Measurements from ENCODE around the gene KCNH5.

KCNH5 gene

DNA sequence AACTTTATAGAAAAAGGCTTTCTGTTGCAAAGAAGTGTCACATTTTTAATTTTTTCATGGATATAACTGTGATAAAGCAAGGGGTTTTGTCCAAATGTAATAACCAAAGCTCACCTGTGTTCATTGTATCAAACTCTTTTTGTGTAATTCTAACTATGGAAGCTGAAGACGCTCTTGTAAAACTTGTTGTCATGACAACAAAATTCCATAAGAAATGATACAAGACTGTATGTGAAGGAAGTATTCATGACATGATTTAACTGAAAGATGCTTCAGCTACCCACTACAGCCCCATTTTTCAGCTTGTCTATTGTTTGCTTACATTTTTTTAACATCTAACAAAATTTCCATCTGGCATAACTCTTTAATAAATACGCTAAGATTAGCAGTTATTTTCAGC, 360.9 kb downstream of the KCNH5 start:
- H3K36me3 ChIP-seq, result no peaks in the 10 kb centered on the region
- H3K27ac ChIP-seq, result no peak overlapping the region
- no peak overlapping the region for H3K4me3 ChIP-seq
- H3K27me3 ChIP-seq, result no peaks in the 10 kb centered on the region
- intact Hi-C loops (cut with DNase I; ENCODE audit: low total_unique reads), result no loop called here
- TF ChIP-seq, protein P1, sequence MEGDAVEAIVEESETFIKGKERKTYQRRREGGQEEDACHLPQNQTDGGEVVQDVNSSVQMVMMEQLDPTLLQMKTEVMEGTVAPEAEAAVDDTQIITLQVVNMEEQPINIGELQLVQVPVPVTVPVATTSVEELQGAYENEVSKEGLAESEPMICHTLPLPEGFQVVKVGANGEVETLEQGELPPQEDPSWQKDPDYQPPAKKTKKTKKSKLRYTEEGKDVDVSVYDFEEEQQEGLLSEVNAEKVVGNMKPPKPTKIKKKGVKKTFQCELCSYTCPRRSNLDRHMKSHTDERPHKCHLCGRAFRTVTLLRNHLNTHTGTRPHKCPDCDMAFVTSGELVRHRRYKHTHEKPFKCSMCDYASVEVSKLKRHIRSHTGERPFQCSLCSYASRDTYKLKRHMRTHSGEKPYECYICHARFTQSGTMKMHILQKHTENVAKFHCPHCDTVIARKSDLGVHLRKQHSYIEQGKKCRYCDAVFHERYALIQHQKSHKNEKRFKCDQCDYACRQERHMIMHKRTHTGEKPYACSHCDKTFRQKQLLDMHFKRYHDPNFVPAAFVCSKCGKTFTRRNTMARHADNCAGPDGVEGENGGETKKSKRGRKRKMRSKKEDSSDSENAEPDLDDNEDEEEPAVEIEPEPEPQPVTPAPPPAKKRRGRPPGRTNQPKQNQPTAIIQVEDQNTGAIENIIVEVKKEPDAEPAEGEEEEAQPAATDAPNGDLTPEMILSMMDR (IDR thresholded peaks at IDR 0.05), result no peak
- H3K4me1 ChIP-seq, result no peaks in the 10 kb centered on the region
- H3K9me3 ChIP-seq, result no peaks in the 10 kb centered on the region
- DNase-seq, result no peak

DNA sequence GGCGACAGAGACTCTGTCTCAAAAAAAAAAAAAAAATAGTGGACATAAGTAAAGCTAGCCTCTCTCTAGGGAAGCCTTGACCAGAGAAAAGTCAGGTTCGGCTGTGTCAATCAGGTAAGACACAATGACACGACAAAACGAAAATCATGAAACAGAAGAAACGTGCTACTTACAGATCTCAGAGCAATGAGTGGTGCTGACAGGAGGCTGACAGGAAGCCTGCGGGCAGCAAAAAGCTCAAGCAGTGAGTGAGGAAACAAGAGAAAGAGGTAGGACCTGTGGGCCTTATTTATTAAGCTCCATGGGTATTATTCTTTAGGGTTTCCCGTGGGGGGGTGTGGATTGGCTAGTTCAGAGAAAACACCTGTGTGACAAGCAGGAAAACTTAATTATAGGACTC, 363.1 kb downstream of the KCNH5 start:
- TF ChIP-seq, protein P1 (IDR thresholded peaks at IDR 0.05), result no peak
- intact Hi-C loops (cut with DNase I; ENCODE audit: low total_unique reads), result no loop called here
- no peak for DNase-seq
- H3K4me1 ChIP-seq, result no peaks in the 10 kb centered on the region
- no peaks in the 10 kb centered on the region for H3K9me3 ChIP-seq
- no peak overlapping the region for H3K4me3 ChIP-seq
- no peaks in the 10 kb centered on the region for H3K27me3 ChIP-seq
- H3K27ac ChIP-seq, result no peak overlapping the region
- no peaks in the 10 kb centered on the region for H3K36me3 ChIP-seq

DNA sequence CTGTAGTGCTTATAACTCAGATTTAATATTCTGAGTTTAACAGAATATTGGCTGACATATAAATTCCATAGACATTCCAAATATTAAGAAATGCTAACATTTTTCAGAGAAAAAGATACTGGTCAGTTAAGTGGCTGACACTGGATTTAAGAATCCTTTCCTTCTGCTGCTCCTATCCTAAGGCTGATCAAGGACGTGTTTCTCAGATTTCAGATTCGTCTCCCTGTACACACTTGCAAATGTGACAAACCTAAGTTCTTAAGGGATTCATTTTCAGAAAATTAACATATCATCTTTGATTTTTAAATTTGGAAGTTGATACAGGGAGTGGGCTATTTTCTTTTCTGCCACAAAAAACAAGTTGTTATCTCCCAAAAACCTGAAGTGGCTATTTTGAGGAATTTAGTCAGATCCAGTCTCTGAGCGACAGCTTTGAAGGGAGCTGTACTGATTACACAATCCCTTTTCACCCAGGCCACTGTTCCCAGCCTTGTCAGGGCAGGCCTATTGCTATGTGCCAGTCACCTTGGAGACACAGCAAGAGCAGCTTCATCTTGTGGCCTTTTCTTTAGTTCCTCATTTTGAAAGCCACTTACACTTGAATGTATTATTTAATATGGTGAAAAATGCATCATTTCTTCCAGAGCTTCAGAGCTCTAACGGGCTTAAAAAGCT, 370.6 kb downstream of the KCNH5 start:
- no peaks in the 10 kb centered on the region for H3K36me3 ChIP-seq
- H3K27me3 ChIP-seq, result no peaks in the 10 kb centered on the region
- TF ChIP-seq, protein P1 (IDR thresholded peaks at IDR 0.05), result no peak
- DNase-seq, result no peak
- intact Hi-C loops (cut with DNase I; ENCODE audit: low total_unique reads), result no loop called here
- H3K4me1 ChIP-seq, result no peaks in the 10 kb centered on the region
- H3K9me3 ChIP-seq, result no peaks in the 10 kb centered on the region
- no peak overlapping the region for H3K27ac ChIP-seq
- H3K4me3 ChIP-seq, result no peak overlapping the region

DNA sequence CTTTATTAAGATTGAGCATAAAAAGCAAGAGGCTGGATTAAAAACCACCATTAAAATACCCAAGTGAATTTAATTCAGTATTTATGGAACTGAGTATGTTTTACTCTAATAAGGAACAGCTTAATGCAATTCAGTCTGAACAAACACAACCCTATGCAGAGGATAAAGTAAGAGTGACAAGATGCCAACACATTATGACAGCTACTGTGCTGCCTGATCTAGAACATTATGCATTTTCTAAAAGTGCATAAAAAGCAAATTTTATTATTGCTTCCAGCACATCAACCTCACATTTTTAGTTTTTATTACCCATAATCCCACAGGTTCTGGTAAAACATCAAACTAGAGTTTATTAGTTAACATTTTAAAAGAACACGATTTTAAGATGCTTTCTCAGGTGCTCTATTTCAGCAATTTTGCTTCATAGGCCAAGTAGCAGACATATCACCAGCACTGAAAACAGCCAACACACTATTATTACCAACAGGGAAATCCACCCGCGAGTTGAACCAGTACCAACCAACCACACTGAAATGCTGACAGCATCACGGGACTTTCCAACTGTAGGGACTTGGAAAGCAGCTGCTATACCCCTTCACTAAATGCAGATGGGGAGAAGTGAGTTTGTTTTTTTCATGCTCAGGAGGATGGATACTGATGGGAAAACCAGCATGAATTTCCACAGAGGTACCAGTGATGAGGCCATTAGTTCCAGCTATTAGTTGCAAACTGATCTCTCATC, 372.1 kb downstream of the KCNH5 start:
- TF ChIP-seq, protein P1 (IDR thresholded peaks at IDR 0.05), result no peak
- intact Hi-C loops (cut with DNase I; ENCODE audit: low total_unique reads), result no loop called here
- no peak for DNase-seq
- no peaks in the 10 kb centered on the region for H3K36me3 ChIP-seq
- H3K9me3 ChIP-seq, result no peaks in the 10 kb centered on the region
- no peak overlapping the region for H3K27ac ChIP-seq
- no peak overlapping the region for H3K4me3 ChIP-seq
- no peaks in the 10 kb centered on the region for H3K27me3 ChIP-seq
- no peaks in the 10 kb centered on the region for H3K4me1 ChIP-seq

DNA sequence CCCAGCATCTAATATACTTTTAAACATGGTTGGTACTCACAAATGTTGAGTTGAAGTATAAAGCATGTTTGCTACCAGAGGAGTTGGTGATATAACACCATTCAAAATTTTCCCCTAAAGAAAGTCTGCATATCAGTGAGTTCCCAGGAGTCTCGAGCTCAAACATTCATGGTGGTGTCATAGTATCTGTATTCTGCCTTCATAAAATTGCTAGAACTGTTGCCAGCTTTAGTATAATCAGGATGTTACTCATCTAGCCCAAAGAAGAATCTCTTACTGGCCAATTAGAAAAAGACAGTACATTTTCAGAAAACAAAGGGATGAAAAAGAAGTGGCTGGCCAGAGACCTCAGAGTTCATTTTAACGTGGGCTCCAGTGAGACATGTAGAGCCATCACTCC, 374.7 kb downstream of the KCNH5 start:
- Histone ChIP-seq H3K27ac (no peak overlapping the region), H3K9me3 (no peaks in the 10 kb centered on the region), H3K27me3 (no peaks in the 10 kb centered on the region), H3K36me3 (no peaks in the 10 kb centered on the region), H3K4me1 (no peaks in the 10 kb centered on the region), H3K4me3 (no peak overlapping the region)
- intact Hi-C loops (cut with DNase I; ENCODE audit: low total_unique reads), result no loop called here
- TF ChIP-seq, protein P1 (IDR thresholded peaks at IDR 0.05), result no peak
- DNase-seq, result no peak

Measured in tibial artery (tissue), 4 donors.